GM19467 (cell line): ENCODE data around the gene DPP8.
A peak's percentile ranks its signal among the peaks of the same experiment; 100 is the strongest.
"Not testable (repeated sequence)": the region's sequence is repeated elsewhere in the genome, so short reads cannot be mapped to it uniquely, and the experiment has no call there.

Source experiments
- ATAC-seq: cut with Tn5 transposase; IDR thresholded peaks from one replicate; pipeline ENCODE4 v1.9.1; 2021; ENCODE audit warnings: mild to moderate bottlenecking, moderate library complexity; ENCODE audit not compliant: unreplicated experiment

DPP8 gene

GRCh38 chr15:65516997-65517865 is at the start of gene DPP8:
Gene DPP8 (minus strand): TSS chr15:65517689. CDS start chr15:65512553, 5,136 bp downstream.
- ATAC-seq, result peak; percentile 85

GRCh38 chr15:65561934-65562333 is 44.4 kb upstream of the DPP8 start:
- ATAC-seq, result no peak

- ATAC-seq, result no peak
These were observed 42.5 kb upstream of the DPP8 start for GRCh38 chr15:65559941-65560340.

- ATAC-seq, result no peak
These were observed 41.7 kb upstream of the DPP8 start for GRCh38 chr15:65558997-65559760.

GRCh38 chr15:65558336-65558735 is 40.8 kb upstream of the DPP8 start:
- no peak for ATAC-seq

GRCh38 chr15:65556622-65557021 is 39.1 kb upstream of the DPP8 start:
- no peak for ATAC-seq

- ATAC-seq, result no peak
These were observed 36.2 kb upstream of the DPP8 start for GRCh38 chr15:65553691-65554090.

- not testable (repeated sequence) for ATAC-seq
These were observed 35.4 kb upstream of the DPP8 start for GRCh38 chr15:65552851-65553250.

- no peak for ATAC-seq
These were observed 33.7 kb upstream of the DPP8 start for GRCh38 chr15:65551183-65551582.

GRCh38 chr15:65550681-65551098 is 33.2 kb upstream of the DPP8 start:
- ATAC-seq, result no peak

- ATAC-seq, result not testable (repeated sequence)
These were observed 31.8 kb upstream of the DPP8 start for GRCh38 chr15:65549288-65549687.

- no peak for ATAC-seq
These were observed 30.4 kb upstream of the DPP8 start for GRCh38 chr15:65547841-65548240.

GRCh38 chr15:65541231-65541820 is 23.8 kb upstream of the DPP8 start:
- no peak for ATAC-seq

- ATAC-seq, result no peak
These were observed 22.8 kb upstream of the DPP8 start for GRCh38 chr15:65540314-65540713.

GRCh38 chr15:65535192-65535591 is 17.7 kb upstream of the DPP8 start:
- no peak for ATAC-seq

- ATAC-seq, result no peak
These were observed 15.7 kb upstream of the DPP8 start for GRCh38 chr15:65533057-65533756.

- ATAC-seq, result no peak
These were observed 15.2 kb upstream of the DPP8 start for GRCh38 chr15:65532738-65533051.

- ATAC-seq, result peak; percentile 71
These were observed 13.0 kb upstream of the DPP8 start, which contains the start of gene HACD3 for GRCh38 chr15:65530318-65531111. Gene HACD3 (plus strand): TSS chr15:65530463. CDS start chr15:65530632, 169 bp downstream.

GRCh38 chr15:65529762-65530317 is 12.4 kb upstream of the DPP8 start:
- no peak for ATAC-seq
